ENCODE measurements around the gene PTPA.

Gene PTPA

GRCh38 chr9:129176701-129177442 lies 65.7 kb downstream of the PTPA start:
- Mint-ChIP-seq H3K4me1 (ENCODE audit: low read depth) (peaks cover 13% of the 10 kb centered on the region), H3K27ac (peak overlapping the region; percentile 15), H3K36me3 (ENCODE audit: low read depth) (no peaks in the 10 kb centered on the region), H3K4me3 (peak overlapping the region; percentile 84), H3K9me3 (no peaks in the 10 kb centered on the region), H3K27me3 (ENCODE audit: low read depth) (peaks cover 17% of the 10 kb centered on the region)

- Mint-ChIP-seq H3K36me3 (ENCODE audit: low read depth) (no peaks in the 10 kb centered on the region), H3K9me3 (no peaks in the 10 kb centered on the region), H3K27ac (no peak overlapping the region), H3K4me3 (no peak overlapping the region), H3K27me3 (ENCODE audit: low read depth) (peaks cover 12% of the 10 kb centered on the region), H3K4me1 (ENCODE audit: low read depth) (peaks cover 13% of the 10 kb centered on the region)
Measured at GRCh38 chr9:129177443-129177790, 66.2 kb downstream of the PTPA start.

GRCh38 chr9:129177791-129178567 lies 66.8 kb downstream of the PTPA start, which contains the start of gene IER5L:
Gene IER5L (minus strand): TSS chr9:129178261. CDS start chr9:129178052, 209 bp downstream.
- Mint-ChIP-seq H3K4me3 (peak within 1 kb of the TSS; percentile 86), H3K27ac (no peak within 1 kb of the TSS), H3K9me3 (no peaks in the 10 kb centered on the region), H3K4me1 (ENCODE audit: low read depth) (peaks cover 13% of the 10 kb centered on the region), H3K36me3 (ENCODE audit: low read depth) (no peaks in the 10 kb centered on the region), H3K27me3 (ENCODE audit: low read depth) (peaks cover 6% of the 10 kb centered on the region)

- no peaks in the 10 kb centered on the region for H3K27me3 Mint-ChIP-seq (ENCODE audit: low read depth)
- no peak overlapping the region for H3K27ac Mint-ChIP-seq
- H3K4me1 Mint-ChIP-seq (ENCODE audit: low read depth): peaks cover 10% of the 10 kb centered on the region
- no peaks in the 10 kb centered on the region for H3K9me3 Mint-ChIP-seq
- peak overlapping the region; percentile 21 for H3K4me3 Mint-ChIP-seq
- H3K36me3 Mint-ChIP-seq (ENCODE audit: low read depth): no peaks in the 10 kb centered on the region
Measured at GRCh38 chr9:129178568-129179382, 67.6 kb downstream of the PTPA start.

- Mint-ChIP-seq H3K9me3 (no peaks in the 10 kb centered on the region), H3K27me3 (ENCODE audit: low read depth) (no peaks in the 10 kb centered on the region), H3K27ac (no peak overlapping the region), H3K36me3 (ENCODE audit: low read depth) (no peaks in the 10 kb centered on the region), H3K4me1 (ENCODE audit: low read depth) (peaks cover 9% of the 10 kb centered on the region), H3K4me3 (no peak overlapping the region)
Measured at GRCh38 chr9:129181246-129181645, 70.0 kb downstream of the PTPA start.

DNA sequence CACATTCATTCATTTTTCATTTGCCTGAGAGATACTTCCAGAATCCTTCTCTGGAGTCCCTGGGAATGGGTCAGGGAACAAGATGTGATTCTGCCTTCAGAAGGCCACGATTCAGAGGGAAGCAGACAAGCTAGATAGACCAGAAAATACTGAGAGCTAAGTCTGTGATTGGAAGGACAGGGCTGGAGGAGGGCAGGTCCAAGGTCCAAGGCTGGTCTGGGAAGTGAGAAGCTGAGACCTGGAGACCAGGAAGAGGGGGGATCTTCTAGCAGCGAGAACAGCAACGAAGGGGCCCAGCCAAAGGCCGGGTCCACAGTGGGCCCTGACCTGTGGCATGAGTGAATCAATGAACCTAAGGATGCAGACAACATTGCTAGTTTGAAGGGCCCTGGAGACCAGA lies 70.9 kb downstream of the PTPA start:
- Mint-ChIP-seq H3K4me3 (no peak overlapping the region), H3K9me3 (no peaks in the 10 kb centered on the region), H3K36me3 (ENCODE audit: low read depth) (no peaks in the 10 kb centered on the region), H3K27me3 (ENCODE audit: low read depth) (no peaks in the 10 kb centered on the region), H3K27ac (no peak overlapping the region), H3K4me1 (ENCODE audit: low read depth) (peaks cover 9% of the 10 kb centered on the region)

DNA sequence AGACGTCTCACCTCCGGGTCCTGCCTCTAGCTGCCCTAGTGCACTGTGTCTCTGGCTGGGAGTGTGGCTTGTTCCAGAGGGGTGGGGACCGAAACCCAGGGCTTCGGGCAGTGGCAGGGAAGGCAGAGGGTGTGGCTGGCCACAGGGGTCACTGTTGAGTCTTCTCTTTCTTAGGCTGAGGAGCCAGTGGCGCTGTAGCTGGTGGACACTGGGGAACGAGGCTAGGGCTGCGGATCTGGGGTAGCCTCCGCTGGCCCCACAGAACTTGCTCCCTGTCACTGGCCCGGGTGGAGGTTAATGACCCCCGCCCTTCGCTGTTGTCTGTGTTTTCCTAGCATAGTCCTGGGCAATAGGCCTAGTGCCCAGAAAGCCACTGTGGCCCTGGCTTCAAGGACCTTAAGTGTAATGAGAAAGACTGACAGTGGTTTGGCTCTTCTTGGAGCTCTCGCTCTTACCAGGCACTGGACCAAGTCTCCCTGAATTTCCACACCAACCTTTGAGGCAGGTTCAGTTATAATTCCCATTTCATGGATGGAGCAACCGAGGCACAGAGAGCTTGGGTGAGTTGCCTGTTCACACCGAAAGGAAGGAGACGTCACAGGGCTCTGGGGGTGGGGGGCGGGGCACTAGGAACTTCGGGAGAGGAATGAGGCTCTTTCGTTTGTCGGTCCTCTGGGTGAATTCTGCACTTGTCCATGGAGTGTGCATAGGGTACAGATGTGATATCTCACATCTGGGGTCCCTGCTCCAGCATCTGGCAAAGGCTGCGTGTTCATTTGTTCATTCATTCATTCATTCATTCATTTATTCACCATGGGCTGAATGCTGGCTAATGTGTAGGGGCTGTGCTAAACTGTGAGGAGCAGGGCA lies 71.6 kb downstream of the PTPA start:
- Mint-ChIP-seq H3K27ac (no peak overlapping the region), H3K27me3 (ENCODE audit: low read depth) (no peaks in the 10 kb centered on the region), H3K4me1 (ENCODE audit: low read depth) (peaks cover 9% of the 10 kb centered on the region), H3K9me3 (no peaks in the 10 kb centered on the region), H3K4me3 (no peak overlapping the region), H3K36me3 (ENCODE audit: low read depth) (no peaks in the 10 kb centered on the region)

GRCh38 chr9:129183495-129184218 lies 72.4 kb downstream of the PTPA start:
- H3K27ac Mint-ChIP-seq: peak overlapping the region; percentile 35
- no peaks in the 10 kb centered on the region for H3K9me3 Mint-ChIP-seq
- no peaks in the 10 kb centered on the region for H3K27me3 Mint-ChIP-seq (ENCODE audit: low read depth)
- no peaks in the 10 kb centered on the region for H3K36me3 Mint-ChIP-seq (ENCODE audit: low read depth)
- peaks cover 9% of the 10 kb centered on the region for H3K4me1 Mint-ChIP-seq (ENCODE audit: low read depth)
- H3K4me3 Mint-ChIP-seq: no peak overlapping the region

GRCh38 chr9:129184219-129184524 lies 73.0 kb downstream of the PTPA start:
- Mint-ChIP-seq H3K27ac (no peak overlapping the region), H3K4me1 (ENCODE audit: low read depth) (peaks cover 7% of the 10 kb centered on the region), H3K4me3 (no peak overlapping the region), H3K9me3 (no peaks in the 10 kb centered on the region), H3K36me3 (ENCODE audit: low read depth) (no peaks in the 10 kb centered on the region), H3K27me3 (ENCODE audit: low read depth) (no peaks in the 10 kb centered on the region)

DNA sequence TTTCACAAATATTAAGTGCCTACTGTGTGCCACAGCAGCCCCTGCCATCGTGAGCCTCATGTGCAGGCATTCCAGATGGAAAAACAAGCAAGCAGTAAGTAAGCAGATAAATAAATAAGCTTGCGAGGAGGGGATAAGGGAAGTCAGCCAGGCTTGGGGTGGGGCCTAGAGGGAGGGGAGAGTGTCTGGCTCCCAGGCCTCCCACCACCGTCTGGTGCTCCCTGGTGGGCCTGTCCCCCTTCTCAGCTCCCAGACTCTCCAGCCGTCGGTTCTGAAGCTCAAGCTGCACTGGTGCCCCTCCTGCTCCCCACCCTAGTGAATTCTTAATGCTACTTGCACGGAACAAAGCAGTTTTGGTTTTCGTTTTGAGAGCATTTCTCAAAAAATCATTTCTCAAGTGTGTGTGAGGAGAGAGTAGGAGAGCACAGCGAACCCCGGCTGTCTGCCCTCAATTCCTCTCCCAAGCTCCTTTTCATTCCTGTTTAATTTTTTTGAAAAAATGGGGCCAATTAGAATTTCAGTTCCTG lies 73.4 kb downstream of the PTPA start:
- Mint-ChIP-seq H3K4me3 (no peak overlapping the region), H3K27me3 (ENCODE audit: low read depth) (no peaks in the 10 kb centered on the region), H3K4me1 (ENCODE audit: low read depth) (peaks cover 7% of the 10 kb centered on the region), H3K36me3 (ENCODE audit: low read depth) (no peaks in the 10 kb centered on the region), H3K27ac (no peak overlapping the region), H3K9me3 (no peaks in the 10 kb centered on the region)

GRCh38 chr9:129185402-129185801 lies 74.2 kb downstream of the PTPA start:
- H3K9me3 Mint-ChIP-seq: no peaks in the 10 kb centered on the region
- no peaks in the 10 kb centered on the region for H3K27me3 Mint-ChIP-seq (ENCODE audit: low read depth)

GRCh38 chr9:129185991-129186390 lies 74.8 kb downstream of the PTPA start:
- Mint-ChIP-seq H3K4me1 (ENCODE audit: low read depth) (peaks cover 7% of the 10 kb centered on the region), H3K36me3 (ENCODE audit: low read depth) (no peaks in the 10 kb centered on the region), H3K9me3 (no peaks in the 10 kb centered on the region), H3K4me3 (no peak overlapping the region), H3K27me3 (ENCODE audit: low read depth) (no peaks in the 10 kb centered on the region), H3K27ac (no peak overlapping the region)

More at GRCh38 chr9:129185402-129185801, 74.2 kb downstream of the PTPA start:
- Mint-ChIP-seq H3K4me3 (no peak overlapping the region), H3K4me1 (ENCODE audit: low read depth) (peaks cover 7% of the 10 kb centered on the region), H3K27ac (no peak overlapping the region), H3K36me3 (ENCODE audit: low read depth) (no peaks in the 10 kb centered on the region)

DNA sequence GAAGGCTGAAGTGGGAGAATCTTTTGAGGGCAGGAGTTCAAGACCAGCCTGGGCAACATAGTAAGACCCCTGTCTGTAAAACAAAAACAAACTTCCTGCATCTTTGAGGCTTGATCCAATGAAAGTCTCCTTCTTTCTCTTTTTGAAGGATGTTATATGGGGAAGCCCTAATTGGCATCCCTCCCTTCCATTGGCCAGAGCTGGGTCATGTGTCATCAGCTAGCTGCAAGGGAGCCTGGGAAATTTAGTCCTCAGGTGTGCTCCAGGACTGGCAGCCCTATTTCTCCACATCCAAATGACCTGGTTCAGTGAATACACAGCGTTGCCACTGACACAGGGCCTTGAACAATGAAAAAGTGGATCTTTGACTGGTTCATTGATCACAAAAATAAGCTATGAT lies 75.8 kb downstream of the PTPA start:
- H3K9me3 Mint-ChIP-seq: no peaks in the 10 kb centered on the region
- no peaks in the 10 kb centered on the region for H3K36me3 Mint-ChIP-seq (ENCODE audit: low read depth)
- H3K4me1 Mint-ChIP-seq (ENCODE audit: low read depth): peaks cover 7% of the 10 kb centered on the region
- no peaks in the 10 kb centered on the region for H3K27me3 Mint-ChIP-seq (ENCODE audit: low read depth)
- H3K4me3 Mint-ChIP-seq: no peak overlapping the region
- no peak overlapping the region for H3K27ac Mint-ChIP-seq

All from T-helper 1 cell treated with Interleukin-12 subunit alpha and Interleukin-12 subunit beta and Interleukin-4 antibody, amounts not matched to agents 30 μg/mL and 1 μg/mL, for 36 hours (primary cell).